NCI-H2081 treated with DMSO at 0.1 percent for 48 hours (cell line): Measurements from ENCODE around the gene GNG14.
"Not testable (repeated sequence)": the region's sequence is repeated elsewhere in the genome, so short reads cannot be mapped to it uniquely, and the experiment has no call there.

ENCODE experiments used
- DNase-seq: peaks from one replicate; lab custom pipeline; 2025; lab: John Stamatoyannopoulos, UW

Gene GNG14

GRCh38 chr19:12687496-12688196 is at the start of gene GNG14:
GNG14 (plus strand) TSS chr19:12687998; CDS start chr19:12688049, 51 bp downstream.
- no peak for DNase-seq

DNA sequence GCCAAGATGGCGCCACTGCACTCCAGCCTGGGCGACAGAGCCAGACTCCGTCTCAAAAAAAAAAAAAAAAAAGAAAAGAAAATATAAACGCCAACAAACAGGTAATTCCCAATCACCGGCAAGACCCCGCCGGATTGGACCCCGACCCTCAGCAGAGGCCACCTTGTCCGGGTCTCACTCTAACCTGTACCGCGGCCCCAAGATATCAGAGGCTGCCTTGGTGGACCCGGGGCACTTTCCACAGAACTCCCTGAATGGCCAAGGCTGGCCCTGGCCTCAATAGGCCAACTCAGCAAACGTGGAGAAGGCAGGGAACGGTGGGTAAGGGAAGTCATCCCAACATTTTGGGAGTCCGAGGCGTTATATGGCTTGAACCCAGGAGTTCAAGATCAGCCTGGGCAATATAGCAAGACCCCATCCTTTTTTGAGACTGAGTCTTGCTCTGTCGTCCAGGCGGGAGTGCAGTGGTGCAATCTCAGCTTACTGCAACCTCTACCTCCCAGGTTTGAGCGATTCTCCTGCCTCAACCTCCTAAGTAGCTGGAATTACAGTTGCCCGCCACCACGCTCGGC is 49.1 kb upstream of the GNG14 start:
- DNase-seq, result no peak

GRCh38 chr19:12639901-12640613 is 47.7 kb upstream of the GNG14 start:
- peak; percentile 42 for DNase-seq

GRCh38 chr19:12641456-12641855 is 46.3 kb upstream of the GNG14 start:
- DNase-seq, result no peak

DNA sequence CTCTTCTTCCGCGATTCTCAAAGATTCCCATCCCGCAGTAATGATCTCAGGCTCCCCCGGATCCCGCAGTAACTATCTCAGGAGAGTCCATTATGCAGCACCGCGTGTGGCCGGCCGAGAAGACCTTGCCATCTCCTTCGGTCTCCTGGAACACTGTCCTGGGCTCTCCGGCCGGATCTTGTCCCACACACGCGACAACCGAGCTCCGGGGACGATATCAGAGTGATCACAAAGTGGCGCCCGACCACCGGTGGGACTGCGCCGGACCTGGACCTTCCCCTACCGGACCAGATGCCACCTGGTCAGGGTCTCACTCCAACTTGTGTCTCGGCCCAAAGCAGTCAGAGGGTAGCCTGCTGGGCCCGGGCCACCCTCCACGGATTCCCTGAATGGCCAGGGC is 45.3 kb upstream of the GNG14 start:
- no peak for DNase-seq

DNA sequence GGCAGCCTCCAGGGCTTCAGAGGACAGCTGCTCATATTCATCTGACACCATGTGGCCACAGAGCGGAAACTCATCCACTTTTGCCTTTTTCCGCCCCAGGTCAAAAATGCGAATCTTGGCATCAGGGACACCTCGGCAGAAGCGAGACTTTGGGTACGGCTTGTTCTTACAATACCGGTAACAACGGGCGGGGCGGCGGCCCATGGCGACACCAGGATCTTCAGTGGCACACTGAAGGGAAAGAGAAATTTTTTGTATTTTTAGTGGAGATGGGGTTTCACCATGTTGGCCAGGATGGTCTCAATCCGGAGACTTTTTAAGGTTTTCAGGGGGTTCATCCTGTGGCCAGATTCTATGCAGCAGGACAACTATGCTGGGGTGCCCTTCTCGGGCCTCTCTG is 44.1 kb upstream of the GNG14 start:
- not testable (repeated sequence) for DNase-seq

GRCh38 chr19:12646551-12646950 is 41.2 kb upstream of the GNG14 start:
- DNase-seq, result no peak

DNA sequence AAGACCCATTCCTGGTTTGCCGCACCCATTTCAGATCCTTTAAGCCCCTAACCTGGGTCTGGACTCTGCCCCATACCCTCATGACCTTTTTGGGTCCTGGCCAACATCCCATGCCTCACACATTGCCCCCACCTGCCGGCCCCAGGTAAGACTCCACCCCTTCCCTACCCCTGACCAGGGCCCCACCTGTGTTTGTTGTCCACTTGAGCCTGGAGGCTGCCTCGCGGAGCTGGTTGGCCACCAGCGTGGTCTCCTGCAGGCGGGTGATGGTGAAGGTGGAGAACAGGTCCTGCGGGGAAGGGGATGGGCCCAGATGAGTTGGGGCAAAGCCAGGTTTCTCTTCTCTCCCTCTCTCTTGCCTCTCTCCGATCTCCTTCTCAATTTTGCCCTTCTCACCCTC is 40.8 kb upstream of the GNG14 start:
- DNase-seq, result no peak

DNA sequence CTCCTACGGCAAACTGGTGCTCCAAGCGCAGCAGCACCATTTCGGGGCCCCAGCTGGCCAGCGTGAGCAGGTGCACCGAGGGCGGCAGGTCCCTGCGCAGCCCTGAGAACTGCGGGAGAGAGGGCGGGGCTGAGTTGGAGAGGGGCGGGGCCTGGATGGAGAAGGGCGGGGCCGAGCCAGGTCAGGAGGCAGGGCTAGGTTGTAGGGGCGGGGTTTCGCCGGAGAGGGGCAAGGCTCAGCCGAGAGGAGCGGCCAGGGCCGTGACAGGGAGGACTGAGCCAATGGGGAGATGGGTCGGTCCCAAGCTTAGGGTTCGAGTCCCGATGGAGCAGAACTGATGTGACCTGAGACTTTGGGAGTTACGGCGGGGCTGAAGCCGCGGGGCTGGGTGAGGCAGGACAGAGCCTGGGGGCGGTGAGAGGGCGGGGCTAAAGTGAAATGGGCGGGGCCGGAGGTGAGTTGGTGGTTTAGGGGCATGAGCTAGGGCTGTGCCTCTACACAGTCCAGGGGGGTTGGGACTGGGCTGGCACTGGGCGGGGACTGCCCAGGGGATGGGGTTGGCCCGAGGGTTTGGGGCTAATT is 40.2 kb upstream of the GNG14 start:
- no peak for DNase-seq

GRCh38 chr19:12648088-12648487 is 39.7 kb upstream of the GNG14 start:
- no peak for DNase-seq

GRCh38 chr19:12649941-12650340 is 37.9 kb upstream of the GNG14 start:
- DNase-seq, result no peak

- no peak for DNase-seq
Measured at GRCh38 chr19:12652219-12652618, 35.6 kb upstream of the GNG14 start.

DNA sequence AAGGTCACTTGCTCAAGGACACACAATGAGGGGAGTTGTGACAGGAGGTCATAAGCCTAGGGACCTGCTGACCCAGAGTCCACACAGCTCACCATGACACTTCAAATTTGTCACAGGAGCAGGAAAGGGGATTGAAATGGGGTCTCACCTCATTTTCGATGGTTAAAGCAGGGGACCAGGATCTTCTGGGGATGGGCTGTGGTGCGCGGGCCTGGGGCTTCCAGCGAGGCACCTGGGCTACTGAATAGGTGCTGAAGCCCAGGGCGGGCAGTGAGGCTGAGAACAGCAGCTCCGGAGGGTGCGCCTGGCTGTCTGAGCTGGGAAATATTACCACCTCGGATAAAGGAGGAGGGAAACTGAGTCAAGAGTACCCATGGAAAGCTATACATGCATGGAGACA is 32.3 kb upstream of the GNG14 start:
- DNase-seq, result no peak

DNA sequence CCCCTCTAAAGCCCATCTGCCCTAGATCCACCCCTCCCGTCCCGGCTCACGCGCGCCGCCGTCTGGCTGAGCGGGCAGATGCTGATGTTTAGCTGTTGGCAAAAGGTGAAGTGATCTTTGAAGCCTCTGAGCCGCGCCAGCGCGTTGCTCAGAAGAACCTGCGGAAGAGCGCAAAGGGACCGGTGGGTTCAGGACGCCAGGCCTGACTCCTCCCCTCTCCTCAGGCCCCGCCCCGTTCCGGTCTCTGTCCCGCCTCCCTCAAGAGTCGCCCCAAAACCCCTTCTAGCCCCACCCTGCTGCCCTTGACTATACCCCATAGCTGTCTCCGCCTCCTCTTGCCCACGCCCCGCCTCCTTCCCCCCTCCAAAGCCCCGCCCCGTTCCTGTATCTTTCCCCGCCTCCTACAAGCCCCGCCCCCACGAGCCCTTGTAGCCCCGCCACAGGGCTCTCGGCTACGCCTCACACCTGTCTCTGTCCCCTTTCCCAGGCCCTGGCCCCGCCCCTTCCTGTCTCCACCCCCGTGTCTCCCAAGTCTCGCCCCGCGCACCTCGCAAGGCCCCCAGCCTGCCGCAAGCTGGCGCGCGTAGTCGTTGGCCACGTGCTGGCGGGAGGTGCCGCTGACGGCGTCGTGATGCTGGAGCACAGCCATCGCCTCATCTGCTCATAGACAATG is 30.8 kb upstream of the GNG14 start:
- no peak for DNase-seq

DNA sequence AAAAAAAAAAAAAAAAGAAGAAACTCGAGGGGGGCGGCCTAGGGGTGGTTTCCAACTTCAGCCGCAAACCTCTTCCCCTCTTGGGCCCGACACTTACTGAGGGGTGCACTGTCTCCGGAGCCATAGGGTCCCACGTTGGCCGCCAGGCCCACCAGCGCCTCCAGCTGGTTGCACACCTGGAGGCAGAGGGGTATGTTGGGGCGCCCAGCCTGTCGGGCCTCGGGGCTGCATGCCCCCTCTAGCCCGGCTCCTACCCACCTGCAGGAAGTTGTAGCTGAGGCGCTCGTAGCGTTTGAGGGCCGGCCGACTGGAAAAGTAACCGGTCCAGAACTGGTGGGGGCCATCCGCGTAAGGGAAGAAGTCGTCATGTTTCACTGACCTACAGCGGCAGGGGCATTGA is 29.8 kb upstream of the GNG14 start:
- DNase-seq, result no peak

GRCh38 chr19:12660980-12661379 is 26.8 kb upstream of the GNG14 start:
- DNase-seq, result no peak

DNA sequence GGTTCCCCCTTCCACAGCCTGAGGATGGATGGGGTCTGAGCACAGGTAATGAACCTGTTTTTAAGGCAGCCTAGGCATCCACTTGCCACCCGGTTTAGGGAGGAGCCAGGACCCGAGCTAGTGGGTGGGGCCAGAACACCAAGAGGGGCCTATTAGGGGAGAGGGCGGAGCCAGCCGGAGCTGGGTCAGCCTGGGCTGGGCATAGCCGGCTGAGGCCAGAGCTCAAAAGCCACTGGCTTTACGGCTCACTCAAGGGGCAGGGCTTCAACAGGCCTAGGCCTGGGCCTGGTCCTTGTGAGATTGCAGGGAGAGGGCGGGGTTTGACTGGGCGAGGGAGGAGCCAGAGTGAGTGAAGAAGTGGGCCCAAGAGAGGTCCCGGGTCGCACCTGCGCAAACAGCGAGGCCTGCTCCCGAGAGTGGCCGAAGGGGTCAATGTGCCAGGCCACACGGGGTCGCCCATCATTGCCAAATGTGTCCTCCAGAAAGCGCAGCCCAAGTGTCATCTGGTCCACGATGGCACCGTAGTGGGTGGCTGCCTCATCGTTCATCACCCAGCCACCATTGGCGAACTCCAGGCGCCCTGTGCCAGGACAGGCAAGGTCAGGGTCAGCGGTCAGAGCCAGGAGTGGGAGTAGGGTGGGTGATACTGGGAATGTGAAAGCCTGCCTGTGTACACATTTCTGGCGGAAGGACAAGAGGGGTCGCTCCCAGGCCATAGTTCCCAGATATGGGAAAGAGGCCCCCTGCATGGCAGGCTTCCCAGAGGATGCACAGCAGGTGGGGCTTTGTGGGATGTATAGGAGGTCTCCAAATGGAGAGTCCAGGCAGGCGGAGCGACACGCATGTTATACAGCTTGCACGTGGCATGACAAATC is 23.2 kb upstream of the GNG14 start:
- no peak for DNase-seq

- DNase-seq, result no peak
Measured at GRCh38 chr19:12665281-12665573, 22.6 kb upstream of the GNG14 start.

DNA sequence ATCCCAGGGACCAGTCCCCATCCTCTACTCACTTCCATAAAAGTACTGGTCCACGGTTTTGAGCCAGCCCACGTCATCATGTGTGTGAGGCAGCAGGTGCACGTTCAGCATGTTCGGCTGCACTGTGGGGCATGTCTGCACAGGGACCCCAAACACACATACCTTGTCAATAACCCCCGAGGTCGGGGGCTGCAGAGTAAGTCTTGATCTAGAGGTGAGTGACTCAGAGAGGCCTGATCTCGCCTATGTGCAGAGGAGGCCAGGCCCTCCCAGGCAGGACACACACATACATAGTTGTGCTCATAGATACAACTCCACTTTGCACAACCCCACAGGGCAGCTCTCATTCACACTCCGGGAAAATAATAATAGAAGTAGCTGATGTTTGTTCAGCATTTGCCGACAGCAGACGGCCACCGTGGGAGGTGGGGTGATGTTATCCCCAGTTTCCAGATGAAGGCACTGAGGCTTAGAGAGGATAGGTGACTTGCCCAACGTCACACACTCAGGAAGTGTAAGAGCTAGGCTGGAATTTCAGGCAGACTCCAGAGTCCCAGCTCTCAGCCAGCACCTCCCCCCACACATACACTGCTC is 22.0 kb upstream of the GNG14 start:
- no peak for DNase-seq

GRCh38 chr19:12666265-12667048 is 21.3 kb upstream of the GNG14 start, which contains the start of the genes MAN2B1 and WDR83:
MAN2B1 (minus strand) TSS chr19:12666742; CDS start chr19:12666701, 41 bp downstream.
WDR83 (plus strand) TSS chr19:12666807; CDS start chr19:12669791, 2,984 bp downstream.
- peak; percentile 13 for DNase-seq
